Tongue (tissue), 2 donors: ENCODE results near the gene KLHDC4. TPM values are rescaled to one million over a fixed set of nuclear protein-coding genes. Genes with fewer than 3 reads are reported as not detected.
"Not testable (repeated sequence)": the region's sequence is repeated elsewhere in the genome, so short reads cannot be mapped to it uniquely, and the experiment has no call there.

Experiments
- DNase-seq: peaks from one replicate; pipeline ENCODE4 v3.0.0-alpha.2; 2015
- total RNA-seq: library from RNA; depleted of rRNA; stranded (reverse); fragments of >200 nt; gene quantifications from one replicate; pipeline ENCODE4 v1.2.3, GENCODE V29; 2014

Gene KLHDC4
- total RNA-seq, 1 donor from 2014 or later: 14.7 TPM

DNA sequence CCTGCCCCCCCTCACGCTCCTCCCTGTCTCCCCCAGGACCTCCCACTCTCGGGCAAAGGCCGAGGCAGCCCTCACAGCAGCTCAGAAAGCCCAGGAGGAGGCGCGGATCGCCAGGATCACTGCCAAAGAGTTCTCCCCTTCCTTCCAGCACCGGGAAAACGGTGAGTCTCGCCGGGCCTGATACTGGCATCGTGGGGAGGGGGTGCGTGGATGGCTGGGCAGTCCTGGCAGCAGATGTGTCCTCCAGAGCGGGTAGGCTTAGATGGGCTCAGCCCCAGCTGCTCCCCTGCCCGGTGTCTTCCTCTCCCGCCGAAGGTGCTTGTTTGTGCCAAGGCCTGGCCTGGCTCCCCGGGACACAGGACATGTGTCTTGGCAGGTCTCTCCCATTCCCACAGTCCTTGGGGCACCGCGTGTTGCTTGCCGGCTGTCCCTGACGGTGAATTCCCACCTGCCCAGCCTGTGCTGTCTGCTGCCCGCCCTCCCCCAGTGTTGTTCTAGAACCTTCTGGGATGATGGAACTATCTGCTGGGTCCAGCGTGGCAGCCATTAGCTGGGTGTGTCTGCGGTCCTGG is 81.6 kb downstream of the KLHDC4 start:
- DNase-seq: no peak

DNA sequence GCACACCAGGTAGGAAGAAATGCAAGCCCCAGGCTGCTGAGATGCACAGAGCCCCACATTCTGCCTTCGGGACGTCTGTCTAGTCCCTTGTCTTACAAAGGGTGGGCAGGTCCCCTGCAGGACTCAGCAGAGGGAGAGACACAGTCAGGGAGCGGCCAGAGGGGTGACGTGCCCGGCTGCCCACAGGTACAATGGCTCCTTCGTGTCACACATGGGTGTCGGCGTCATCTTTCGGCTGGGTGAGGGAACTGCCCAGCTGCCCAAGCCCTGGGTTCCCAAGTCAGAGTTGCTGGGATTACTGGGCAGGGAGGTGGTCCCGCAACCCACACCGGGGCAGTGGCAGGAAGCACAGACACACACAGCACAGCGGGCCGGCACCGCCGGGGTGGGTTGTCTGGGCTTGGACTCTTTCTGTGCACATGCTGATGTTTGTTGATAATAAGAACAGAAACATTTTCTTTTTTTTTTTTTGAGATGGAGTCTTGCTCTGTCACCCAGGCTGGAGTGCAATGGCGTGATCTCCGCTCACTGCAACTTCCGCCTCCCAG is 82.9 kb downstream of the KLHDC4 start:
- DNase-seq: no peak

DNA sequence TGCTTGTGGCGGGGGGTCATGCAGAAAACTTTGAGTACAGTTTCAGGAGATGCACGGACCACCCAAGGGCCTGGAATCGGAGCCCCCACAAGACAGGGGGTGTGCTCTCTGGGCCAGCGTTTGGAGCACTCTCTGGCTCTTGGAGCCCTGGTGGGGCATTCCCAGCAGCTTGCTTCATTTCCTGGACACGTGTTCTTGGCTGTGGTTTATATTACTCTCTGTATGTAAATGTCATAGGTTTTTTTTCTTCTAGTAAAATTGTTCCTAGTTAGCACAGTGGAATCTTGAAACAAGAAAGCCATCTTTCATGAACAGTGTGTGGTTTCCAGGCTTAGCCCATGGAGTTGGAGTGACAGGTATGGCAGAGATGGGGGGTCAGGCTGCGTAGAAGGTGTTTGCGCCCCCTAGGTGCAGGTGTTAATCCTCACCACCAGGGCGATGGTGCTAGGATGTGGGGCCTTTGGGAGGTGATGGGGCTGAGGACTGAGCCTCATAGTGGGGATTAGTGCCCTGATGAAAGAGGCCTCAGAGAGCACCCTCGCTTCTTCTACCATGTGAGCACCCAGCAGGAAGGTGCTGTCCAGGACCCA is 83.7 kb downstream of the KLHDC4 start:
- peak; percentile 70 for DNase-seq

DNA sequence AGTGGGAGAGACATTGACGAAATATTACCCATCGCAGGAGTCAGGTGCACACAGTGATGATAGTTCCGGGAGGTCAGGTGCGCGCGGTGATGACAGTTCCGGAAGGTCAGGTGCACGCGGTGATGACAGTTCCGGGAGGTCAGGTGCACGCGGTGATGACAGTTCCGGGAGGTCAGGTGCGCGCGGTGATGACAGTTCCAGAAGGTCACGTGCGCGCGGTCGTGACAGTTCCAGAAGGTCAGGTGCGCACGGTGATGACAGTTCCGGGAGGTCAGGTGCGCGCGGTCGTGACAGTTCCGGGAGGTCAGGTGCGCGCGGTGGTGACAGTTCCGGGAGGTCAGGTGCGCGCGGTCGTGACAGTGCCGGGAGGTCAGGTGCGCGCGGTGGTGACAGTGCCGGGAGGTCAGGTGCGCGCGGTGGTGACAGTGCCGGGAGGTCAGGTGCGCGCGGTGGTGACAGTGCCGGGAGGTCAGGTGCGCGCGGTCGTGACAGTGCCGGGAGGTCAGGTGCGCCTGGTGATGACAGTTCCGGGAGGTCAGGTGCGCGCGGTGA is 84.7 kb downstream of the KLHDC4 start:
- not testable (repeated sequence) for DNase-seq

DNA sequence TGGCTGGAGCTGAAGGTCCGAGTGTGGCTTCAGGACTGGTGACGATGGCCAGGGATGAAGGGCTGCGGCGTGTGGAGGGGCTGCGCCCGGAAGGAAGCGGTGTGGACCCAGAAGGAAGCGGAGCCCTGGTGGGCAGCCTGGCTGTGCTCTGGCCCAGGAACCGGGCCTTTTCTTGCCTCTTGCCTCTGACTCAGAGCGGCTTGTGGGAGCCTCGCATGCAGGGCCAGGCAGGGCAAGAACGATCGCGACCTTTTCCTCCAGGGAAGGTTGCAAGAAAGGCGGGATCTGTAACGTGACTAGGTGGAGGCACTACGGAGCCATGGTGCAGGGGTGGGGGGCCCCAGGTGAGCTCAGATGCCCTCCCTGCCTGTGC is 85.5 kb downstream of the KLHDC4 start:
- DNase-seq: no peak

DNA sequence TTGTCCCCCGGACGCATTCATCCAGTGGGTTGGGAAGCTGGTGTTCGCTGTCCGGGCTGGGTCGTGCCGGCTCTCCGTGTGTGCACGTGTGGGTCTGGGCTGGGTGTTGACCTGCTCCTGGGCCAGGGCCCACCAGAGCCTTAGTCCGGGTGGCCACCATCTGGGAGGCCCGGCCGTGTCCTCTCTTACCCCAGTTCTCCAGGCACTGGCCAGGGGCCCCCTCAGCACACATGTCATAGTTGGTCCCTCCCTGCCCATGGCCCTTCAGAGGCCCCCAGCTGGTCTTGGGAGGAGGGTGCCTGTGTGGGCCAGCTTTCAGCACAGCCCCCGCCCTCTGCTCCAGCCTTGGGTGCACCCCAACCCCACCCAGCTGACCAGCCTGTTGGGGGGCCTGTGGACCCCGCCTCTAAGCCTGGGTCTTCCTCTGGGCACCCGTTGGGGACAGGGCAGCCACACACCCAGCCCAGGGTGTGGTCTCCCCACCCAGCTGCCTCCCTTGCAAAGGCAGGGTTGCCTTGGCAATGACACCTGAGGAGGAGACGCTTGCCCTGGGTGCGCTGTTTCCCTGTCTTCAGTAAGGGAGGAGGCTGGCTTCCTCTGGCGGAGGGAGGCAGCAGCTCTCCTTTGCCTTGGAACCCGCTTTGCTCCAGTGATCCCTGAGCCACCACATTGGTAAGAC is 86.1 kb downstream of the KLHDC4 start:
- DNase-seq: no peak

DNA sequence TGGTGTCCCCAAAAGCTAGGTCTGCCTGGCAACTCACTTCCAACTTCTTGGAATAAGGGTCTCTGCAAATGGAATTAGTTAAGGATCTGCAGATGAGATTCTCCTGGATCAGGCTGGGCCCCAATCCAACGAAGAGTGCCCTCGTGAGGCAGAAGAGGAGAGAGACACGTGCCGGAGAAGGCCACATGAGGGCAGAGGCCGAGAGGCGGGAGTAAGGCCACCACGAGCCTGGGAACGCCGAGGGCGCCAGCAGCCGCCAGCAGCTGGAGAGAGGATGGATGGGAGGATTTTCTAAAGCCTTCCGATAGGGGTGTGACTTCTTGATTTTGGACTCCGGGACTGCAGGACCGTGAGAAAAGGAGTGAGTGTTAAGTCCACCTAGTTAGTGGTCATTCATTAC is 87.2 kb downstream of the KLHDC4 start:
- peak; percentile 28 for DNase-seq

DNA sequence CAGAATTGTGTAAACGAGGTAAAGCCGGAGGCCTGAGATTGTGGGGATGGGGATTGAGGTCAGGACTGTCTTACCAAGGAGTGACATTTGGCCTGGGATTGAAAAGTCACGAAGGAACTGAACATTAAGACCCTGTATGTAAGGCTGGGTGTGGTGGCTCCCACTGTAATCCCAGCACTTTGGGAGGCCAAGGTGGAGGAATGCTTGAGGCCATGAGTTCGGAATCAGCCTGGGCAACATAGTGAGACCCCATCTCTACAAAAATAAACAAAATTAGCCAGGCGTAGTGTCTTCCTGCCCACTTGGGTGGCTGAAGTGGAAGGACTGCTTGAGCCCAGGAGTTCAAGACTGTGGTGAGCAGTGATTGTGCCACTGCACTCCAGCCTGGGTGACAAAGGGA is 88.0 kb downstream of the KLHDC4 start:
- no peak for DNase-seq

DNA sequence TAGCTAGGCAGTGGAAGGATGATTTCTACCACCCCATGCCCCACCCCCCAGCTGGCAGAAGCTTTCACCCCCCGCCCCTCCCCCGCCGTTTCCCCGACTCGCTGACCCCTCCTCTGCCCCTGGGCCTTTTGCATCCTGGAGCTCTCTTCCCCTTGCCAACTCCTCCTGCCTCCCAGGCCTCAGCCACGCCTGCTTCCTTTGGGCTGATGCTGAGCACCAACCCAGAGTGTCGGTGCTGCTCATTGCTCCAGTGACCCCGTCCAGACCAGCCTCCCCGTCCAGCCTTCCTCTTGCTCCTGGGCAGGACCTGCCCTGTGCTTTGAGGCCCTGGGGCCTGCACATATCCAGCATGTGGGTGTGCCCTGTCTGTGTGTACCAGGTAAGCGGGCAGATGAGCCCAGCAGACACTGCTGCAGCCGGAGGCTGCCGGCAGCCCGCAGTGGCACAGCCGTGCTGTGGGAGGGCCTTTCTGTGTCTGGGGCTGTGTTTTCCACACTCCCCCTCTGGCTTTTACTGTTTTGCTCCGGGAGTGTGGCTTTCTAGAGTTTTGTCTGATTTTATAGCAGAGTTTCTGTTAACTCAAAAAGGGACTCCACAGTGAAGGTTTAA is 90.6 kb downstream of the KLHDC4 start:
- no peak for DNase-seq

DNA sequence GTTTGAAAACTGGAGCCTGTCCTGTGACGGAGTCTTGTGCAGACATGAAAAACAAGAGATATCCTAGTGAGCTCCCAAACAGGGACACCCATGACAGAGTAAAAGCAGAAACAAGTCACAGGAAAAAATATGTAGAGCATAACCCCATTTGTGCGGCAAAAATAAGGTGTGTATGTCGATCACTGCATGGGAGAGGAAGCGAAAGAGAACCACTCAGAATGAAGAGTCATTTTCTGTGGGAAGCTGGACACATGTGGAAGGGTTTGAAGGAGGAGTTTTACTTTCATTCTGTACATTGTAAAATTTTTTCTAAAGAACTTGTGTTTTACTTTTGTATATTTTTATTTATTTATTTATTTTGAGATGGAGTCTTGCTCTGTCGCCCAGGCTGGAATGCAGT is 91.4 kb downstream of the KLHDC4 start:
- DNase-seq: no peak

DNA sequence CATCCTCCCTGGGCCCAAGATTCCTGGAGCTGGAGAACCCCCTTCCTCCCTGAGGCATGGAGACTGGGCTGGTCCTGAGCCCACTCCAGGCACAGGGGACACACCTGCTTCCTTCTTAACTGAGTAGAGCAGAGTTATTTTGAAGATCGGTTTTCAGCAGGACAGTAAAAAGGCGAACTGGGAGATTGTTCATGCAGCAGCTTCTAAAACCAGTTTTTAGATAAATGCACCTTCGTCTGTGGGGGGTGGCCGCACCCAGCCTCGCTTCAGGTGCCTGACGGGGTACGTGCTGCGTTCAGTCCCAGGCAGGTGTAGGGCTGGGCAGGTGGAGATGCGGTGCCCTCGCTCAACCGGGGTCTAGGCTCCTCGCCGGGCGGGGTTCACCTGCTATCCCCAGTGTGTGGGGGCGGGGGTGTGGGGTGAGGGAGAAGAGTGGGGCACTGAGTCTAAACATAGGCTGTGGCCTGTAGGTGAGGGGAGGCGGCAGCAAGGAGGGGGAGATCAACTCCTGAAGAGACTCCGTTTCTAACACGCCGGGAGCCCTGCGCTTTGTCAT is 94.0 kb downstream of the KLHDC4 start:
- no peak for DNase-seq

DNA sequence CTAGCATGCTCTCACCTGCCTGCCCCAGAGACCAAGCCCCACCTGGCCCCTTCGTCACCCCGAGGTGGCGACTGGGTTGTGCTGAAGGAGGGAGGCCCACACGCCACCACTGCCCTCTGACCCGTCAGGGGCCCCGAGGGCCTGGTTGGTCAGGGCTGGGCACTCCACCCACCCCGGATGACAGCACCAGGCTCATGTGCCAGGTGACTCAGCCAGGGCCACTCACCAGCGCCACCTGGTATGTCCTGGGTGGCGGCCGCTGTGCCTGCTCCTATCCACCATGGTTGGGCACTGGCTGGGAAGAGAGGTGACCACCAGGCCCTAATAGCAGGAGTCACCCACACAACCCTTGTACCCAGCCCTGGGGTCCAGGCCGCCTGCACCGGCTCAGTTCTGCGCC is 94.6 kb downstream of the KLHDC4 start:
- DNase-seq: no peak

DNA sequence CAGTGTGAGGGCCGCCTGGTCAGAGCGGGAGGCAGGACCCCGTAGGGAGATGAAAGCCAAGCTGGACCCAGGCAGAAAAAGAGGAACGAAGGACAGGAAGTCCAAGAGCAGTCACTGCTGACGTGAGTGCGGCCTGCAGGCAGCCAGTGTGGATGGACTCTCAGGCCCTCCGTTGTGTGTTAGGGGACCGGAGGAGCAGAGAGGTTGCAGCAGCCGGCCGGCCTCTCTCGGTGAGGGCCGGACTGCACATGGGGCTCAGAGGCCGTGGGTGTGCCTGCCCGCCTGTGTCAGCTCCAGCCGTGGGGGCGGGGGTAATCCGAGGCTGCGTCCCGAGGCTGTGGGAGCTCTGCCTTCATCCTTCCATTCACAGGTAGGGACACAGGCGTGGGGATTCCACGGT is 96.1 kb downstream of the KLHDC4 start:
- DNase-seq: no peak

DNA sequence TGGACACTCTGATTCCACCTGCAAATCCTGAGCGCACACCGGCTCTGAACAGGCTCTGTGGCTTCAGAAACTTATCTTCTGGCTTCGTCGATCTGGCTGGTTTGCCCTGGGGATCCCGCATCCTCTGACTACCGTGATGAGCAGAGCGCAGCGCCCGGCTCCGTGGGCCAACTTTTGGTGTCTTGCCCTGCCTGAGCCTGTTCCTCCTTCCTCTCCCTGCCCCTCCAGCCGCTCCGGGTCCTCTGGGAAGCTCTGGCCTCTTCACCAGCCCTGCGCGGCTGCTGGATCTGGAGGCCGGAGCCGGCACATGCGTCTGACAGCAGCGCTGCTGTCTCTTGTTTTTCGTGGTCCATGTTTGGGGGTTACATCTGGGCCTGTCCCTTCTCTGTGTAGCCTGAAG is 97.8 kb downstream of the KLHDC4 start:
- DNase-seq: no peak

DNA sequence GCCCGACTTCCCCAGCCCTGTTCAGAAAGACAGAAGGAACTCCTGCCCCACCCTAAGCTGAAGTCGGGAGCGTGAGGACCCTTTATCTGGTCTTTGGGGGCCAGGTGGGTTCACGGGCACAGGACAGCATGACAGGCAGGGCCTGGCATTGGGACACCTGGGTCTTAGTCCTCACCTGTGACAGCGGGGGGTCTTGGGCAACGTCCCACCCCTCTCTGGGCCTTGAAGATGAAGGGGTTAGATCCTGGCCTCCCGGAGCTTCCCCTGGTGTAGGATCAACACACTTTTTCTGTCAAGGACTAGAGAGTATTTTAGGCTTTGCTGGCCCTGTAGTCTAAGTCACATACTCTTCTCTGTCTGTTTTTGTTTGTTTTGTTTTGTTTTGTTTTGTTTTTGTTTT is 98.3 kb downstream of the KLHDC4 start:
- DNase-seq: no peak

DNA sequence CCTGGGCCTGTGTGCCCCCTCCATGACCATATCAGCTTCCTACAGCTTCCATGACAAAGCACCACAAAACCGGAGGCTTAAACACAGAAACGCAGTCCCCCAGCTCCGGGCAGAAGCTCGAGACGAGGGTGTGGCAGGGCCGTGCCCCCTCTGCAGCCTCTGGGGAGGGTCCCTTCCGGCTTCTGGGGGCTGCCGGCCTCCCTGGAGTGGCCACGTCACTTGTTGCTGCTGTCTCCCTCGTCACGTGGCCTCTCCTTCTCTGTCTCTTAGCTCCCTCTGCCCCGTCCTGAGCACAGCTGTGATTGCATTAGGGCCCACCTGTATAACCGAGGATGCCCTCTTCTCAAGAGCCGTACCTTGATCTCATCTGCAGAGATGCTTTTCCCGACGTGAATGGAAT is 98.9 kb downstream of the KLHDC4 start:
- no peak for DNase-seq

DNA sequence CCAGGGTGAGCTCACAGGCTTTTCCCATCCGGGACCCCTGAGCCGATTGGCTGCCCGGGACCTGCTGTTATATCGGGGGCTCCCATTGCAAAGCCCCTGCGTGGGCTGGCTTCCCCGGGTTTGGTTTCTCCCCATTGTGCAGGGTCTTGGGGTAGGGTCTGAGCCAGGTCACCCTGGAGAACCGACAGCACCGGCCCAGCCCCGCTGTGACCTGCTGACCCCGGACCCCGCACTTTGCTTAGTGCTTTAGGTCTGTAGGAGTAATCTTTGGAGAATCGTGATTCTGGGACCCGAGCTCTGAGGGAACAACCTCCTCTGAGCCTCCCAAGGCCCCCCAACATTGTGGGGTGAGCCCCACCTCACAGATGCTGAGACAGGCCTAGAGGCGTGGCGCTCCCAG is 100.6 kb downstream of the KLHDC4 start:
- DNase-seq: no peak

DNA sequence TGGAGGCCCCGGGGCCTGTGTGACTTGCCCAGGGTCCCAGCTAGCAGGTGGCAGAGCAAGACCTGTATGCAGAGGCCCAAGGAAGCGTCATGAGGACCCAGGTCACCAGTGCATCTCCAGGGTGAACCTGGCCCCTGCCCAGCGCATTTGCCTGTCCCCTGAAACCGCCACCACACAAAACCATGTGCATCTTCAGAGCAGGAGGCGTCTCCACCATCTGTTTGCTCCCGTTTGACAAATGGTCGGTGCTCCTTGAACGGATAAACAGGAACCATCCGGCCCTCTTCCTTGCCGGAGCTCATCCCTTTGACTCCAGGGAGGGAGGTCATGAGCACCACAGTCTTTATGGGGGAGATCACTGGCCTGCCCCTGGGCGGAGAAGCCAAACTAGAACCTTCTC is 101.0 kb downstream of the KLHDC4 start:
- no peak for DNase-seq

DNA sequence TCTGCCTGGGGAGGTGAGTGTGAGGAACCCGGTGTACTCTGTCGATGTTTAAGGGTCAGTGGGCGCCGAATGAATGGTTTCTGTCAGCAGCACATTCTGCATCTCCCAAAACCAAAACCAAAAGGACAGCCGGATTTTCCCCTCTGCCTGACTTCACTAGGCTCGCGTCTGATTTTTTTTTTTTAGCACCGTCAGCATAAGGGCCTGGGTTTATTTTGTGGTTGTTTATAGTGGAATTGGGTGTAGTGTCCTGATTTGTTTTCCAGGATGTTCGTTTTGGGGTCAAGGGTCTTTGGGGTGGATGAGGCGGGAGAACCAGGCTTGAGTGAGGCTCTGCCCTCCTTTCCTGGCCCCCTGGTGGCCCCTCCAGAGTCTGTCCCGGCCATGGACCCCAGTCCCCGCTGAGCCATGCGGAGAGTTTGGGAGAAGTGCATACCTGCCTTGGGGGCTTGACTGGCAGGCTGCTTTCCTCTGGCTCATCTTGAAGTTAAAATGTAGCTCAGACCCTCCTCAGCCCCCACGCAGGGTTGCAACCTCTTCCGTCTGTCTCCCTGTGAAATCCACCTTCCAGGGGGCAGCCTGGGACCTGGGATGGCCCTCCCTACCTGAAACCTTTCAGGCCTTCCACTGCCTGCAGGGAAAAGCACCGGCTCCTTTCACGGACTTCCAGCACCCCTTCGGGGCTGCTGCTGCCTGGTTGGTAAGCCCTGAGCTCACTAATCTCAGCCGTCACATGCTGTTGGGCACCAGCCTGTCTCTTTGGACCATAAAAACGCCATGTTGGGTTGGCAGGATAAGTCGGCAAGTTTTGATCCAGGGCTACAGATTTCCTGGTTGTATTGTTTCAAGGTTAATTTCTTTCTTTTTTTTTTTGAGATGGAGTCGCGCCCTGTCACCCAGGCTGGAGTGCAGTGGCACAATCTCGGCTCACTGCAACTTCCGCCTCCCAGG is 103.3 kb downstream of the KLHDC4 start:
- no peak for DNase-seq

DNA sequence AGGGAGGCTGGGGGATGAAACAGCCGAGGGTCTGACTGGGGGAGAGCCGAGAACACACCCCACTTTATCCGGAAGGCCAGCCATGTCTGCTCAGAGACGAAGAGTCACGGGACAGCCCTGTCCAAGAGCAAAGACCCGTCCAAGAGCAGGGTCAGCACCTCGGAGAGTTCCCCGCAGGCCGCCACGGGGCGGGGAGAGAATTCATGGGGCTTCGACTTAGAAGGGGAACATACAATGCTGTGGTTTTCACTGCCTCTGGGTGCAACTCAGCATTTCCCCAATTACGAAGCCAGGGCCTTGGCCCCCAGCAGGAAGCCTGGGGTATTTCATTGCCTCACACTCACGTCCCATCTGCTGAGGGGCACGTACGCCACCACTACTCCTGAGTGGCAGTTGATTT is 104.2 kb downstream of the KLHDC4 start:
- peak; percentile 76 for DNase-seq

DNA sequence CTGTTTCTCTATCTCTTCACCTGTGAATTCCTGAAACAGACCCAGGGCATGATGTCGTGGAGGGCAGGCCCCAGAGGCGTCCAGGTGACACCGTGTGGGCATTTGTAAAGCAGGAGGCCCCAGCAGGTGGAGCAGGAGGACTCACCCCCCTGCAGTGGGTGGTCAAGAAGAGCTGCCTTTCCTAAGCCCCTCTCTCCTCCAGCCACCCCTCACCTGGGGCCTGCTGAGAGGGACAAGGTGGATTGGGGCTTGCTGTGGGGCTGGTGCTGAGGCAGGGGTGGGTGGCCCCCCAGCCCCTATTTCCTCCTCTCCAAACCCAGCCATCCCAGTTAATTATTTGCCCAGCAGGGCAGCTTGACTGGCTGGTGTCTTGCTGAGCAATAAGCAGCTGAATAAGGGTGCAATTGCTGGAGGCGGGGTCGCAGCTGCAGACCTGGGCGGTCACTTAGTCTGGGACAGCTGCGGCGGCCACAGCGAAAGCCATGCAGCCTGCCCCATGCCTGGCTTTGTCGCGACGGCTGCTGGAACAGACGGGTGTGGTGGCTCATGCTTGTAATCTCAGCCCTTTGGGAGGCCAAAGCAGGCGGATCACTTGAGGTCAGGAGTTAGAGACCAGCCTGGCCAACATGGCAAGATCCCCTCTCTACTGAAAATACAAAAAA is 107.1 kb downstream of the KLHDC4 start:
- DNase-seq: peak; percentile 32
